RWPE1 (cell line): Measurements from ENCODE around the gene M6PR.

Experiments used
- CTCF ChIA-PET: fragments of 350-600 bp; sonication (Branson Sonifier 250); formaldehyde crosslinking; extraction: SDS; loops from one replicate; lab custom pipeline; 2021; lab: Yijun Ruan, JAX
- POLR2A ChIA-PET: fragments of 400-600 bp; formaldehyde crosslinking; extraction: SDS; loops from one replicate; lab custom pipeline; 2020; ENCODE audit warnings: antibody characterized with exemption; ENCODE audit not compliant: low non-redundant PET; lab: Yijun Ruan, JAX
- DNase-seq: peaks from one replicate; pipeline ENCODE4 v3.0.0; 2012; ENCODE audit warnings: low spot score
- H3K27ac ChIP-seq: fragments of 450-650 bp; 2 replicates; pipeline ENCODE4 v1.5.1; 2017
- CTCF ChIP-seq: fragments of 450-650 bp; conservative IDR thresholded peaks from 2 replicates; pipeline ENCODE4 v1.5.1; 2017; ENCODE audit warnings: low read depth, mild to moderate bottlenecking

Gene M6PR

GRCh38 chr12:8956073-8956472 lies 6.6 kb upstream of the M6PR start:
- no peak overlapping the region for H3K27ac ChIP-seq
- CTCF ChIA-PET = no interaction called here
- no peak for TF ChIP-seq CTCF
- no peak for DNase-seq
- POLR2A ChIA-PET = no interaction called here

GRCh38 chr12:8953773-8954402 lies 4.4 kb upstream of the M6PR start:
- no peak overlapping the region for H3K27ac ChIP-seq
- TF ChIP-seq CTCF = no peak
- no peak for DNase-seq
- CTCF ChIA-PET = interaction anchor here (0.6 kb wide), 1 partner anchor 187 kb away, joined by 3 read pairs; no protein-coding TSS in a partner anchor
- POLR2A ChIA-PET = no interaction called here

- DNase-seq = no peak
- TF ChIP-seq CTCF = no peak
- no peak overlapping the region for H3K27ac ChIP-seq
- ChIA-PET POLR2A (interaction anchor here (0.6 kb wide), 1 partner anchor 82 kb away, joined by 3 read pairs; no protein-coding TSS in a partner anchor), CTCF (interaction anchor here (0.9 kb wide), 1 partner anchor 87 kb away, joined by 5 read pairs; no protein-coding TSS in a partner anchor)
Observed at GRCh38 chr12:8951744-8952143, 2.3 kb upstream of the M6PR start.

GRCh38 chr12:8950702-8951478 lies 1.4 kb upstream of the M6PR start:
- ChIA-PET CTCF (interaction anchor here (0.9 to 1.8 kb wide), 3 partner anchors 11 to 88 kb away, joined by 5 to 7 read pairs (median 5); no protein-coding TSS in a partner anchor), POLR2A (interaction anchor here (0.6 kb wide), 1 partner anchor 83 kb away, joined by 3 read pairs; no protein-coding TSS in a partner anchor)
- no peak for TF ChIP-seq CTCF
- no peak overlapping the region for H3K27ac ChIP-seq
- DNase-seq = no peak

GRCh38 chr12:8950221-8950527 lies 729 bp upstream of the M6PR start:
- H3K27ac ChIP-seq = peak overlapping the region; percentile 90
- no peak for TF ChIP-seq CTCF
- ChIA-PET POLR2A (interaction anchor here (1.0 kb wide), 1 partner anchor 11 kb away, joined by 3 read pairs; no protein-coding TSS in a partner anchor), CTCF (interaction anchor here (0.5 to 1.8 kb wide), 4 partner anchors 12 to 148 kb away, joined by 3 to 7 read pairs (median 6); no protein-coding TSS in a partner anchor)
- no peak for DNase-seq

GRCh38 chr12:8948701-8949341 lies 624 bp downstream of the M6PR start:
- ChIA-PET POLR2A (interaction anchor here (1.0 kb wide), 1 partner anchor 10 kb away, joined by 3 read pairs; no protein-coding TSS in a partner anchor), CTCF (no interaction called here)
- DNase-seq = peak; percentile 20
- no peak for TF ChIP-seq CTCF
- peak overlapping the region; percentile 90 for H3K27ac ChIP-seq
